ENCODE measurements around the gene PSMC1.

DNA sequence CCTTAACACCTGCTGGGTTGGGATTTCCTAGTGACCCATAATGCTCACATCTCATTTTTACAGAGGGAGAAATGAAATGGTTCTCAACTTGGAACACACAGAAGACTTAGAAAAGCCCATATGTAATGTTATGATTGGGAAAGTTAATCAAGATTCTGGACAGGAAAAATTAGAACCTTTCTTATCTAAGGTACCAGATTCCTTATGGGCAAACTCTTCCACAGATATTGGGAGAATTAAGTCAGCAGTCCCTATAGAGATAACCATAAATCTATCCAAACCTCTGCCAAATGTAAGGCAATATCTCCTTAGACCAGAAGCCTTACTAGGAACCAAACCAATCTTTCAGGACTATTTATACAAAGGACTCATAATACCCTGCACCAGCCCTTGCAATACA is 13.9 kb upstream of the PSMC1 start:
- TF ChIP-seq EP300 (IDR thresholded peaks at IDR 0.05) (no peak), POLR2AphosphoS5 (IDR thresholded peaks at IDR 0.05) (no peak), POLR2A (IDR thresholded peaks at IDR 0.05; ENCODE audit: low read depth) (no peak)
- TF ChIP-seq, protein P1, sequence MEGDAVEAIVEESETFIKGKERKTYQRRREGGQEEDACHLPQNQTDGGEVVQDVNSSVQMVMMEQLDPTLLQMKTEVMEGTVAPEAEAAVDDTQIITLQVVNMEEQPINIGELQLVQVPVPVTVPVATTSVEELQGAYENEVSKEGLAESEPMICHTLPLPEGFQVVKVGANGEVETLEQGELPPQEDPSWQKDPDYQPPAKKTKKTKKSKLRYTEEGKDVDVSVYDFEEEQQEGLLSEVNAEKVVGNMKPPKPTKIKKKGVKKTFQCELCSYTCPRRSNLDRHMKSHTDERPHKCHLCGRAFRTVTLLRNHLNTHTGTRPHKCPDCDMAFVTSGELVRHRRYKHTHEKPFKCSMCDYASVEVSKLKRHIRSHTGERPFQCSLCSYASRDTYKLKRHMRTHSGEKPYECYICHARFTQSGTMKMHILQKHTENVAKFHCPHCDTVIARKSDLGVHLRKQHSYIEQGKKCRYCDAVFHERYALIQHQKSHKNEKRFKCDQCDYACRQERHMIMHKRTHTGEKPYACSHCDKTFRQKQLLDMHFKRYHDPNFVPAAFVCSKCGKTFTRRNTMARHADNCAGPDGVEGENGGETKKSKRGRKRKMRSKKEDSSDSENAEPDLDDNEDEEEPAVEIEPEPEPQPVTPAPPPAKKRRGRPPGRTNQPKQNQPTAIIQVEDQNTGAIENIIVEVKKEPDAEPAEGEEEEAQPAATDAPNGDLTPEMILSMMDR (IDR thresholded peaks at IDR 0.05), result no peak

All from esophagus muscularis mucosa (tissue), 4 donors.